GM12865 (cell line): Measurements from ENCODE around the gene NFATC2.

Experiments
- DNase-seq: peaks from one replicate; pipeline ENCODE4 v3.0.0; 2010; ENCODE audit warnings: low read depth
- H3K4me3 ChIP-seq: 2 replicates; pipeline ENCODE4 v1.5.1; 2011; ENCODE audit warnings: mild to moderate bottlenecking, low read depth, low read length, control low read depth
- CTCF ChIP-seq: IDR thresholded peaks from 2 replicates; pipeline ENCODE4 v1.5.1; 2011; ENCODE audit warnings: low read length, control low read depth, low read depth, inconsistent platforms; ENCODE audit not compliant: insufficient read depth; ENCODE audit errors: missing control alignments

Gene NFATC2

DNA sequence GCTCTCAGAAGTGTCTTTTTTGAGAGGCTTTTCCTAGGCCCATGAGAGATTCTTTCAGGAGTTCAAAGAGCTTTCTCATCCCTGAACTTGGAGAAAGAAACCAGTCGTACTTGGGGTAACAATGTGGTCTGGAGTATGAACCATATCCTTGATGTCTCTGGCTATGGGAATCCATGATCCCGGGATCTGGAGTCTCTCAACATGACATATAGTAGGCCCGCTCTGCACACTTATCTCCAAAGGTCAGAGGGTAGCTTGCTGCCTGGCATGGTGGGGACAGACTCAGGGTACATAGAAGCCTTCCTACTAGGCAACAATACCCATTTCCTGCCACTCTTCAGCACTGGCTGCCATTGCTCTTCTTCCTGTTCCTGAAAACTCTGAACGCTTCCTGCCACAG lies 42.2 kb upstream of the NFATC2 start:
- H3K4me3 ChIP-seq = no peak overlapping the region
- no peak for DNase-seq
- TF ChIP-seq CTCF = no peak

- no peak for TF ChIP-seq CTCF
- no peak overlapping the region for H3K4me3 ChIP-seq
- no peak for DNase-seq
Observed at GRCh38 chr20:51584116-51584515, 41.6 kb upstream of the NFATC2 start.

GRCh38 chr20:51583499-51583898 lies 41.0 kb upstream of the NFATC2 start:
- no peak overlapping the region for H3K4me3 ChIP-seq
- no peak for TF ChIP-seq CTCF
- DNase-seq = no peak

GRCh38 chr20:51583073-51583472 lies 40.6 kb upstream of the NFATC2 start:
- DNase-seq = no peak
- no peak for TF ChIP-seq CTCF
- no peak overlapping the region for H3K4me3 ChIP-seq

DNA sequence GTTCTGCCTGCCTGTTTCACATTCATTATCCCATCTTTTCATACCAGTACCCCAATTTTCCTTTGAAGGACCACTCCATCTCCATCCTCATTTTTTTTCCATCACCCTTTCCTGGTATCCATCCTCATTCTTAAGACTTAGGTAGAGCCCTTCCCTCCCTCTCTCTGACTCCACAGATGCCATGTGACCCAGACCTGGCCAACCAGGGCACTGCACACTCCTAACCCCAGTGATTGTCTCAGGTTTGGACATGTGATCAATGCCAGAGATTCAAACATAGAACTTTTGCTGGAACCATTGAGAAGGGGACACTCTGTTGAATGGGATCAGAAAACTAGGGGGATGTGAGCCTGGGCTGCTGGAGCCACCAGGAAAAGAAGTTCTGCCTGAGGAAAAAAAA lies 39.1 kb upstream of the NFATC2 start:
- DNase-seq = no peak
- H3K4me3 ChIP-seq = no peak overlapping the region
- no peak for TF ChIP-seq CTCF

DNA sequence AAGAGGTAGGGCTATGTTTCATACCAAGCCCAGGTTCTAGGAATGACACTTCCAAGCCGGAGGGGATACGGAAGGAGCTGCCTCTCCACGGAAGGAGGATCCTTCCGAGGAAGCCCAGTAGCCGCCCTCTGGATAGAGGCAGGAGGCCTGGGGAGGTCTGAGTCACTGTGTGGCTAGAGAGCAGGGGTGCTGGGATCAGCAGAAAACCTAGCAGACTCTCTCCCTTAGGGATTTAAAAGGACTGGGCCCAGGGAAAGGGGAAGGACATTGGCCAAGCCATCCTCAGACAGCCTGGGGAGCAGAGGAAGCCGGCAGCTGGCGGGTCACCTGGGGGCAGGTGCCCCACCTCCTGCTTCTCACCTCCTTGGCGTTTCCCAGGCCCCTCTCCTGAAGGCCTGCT lies 36.6 kb upstream of the NFATC2 start:
- no peak for DNase-seq
- no peak overlapping the region for H3K4me3 ChIP-seq
- no peak for TF ChIP-seq CTCF

DNA sequence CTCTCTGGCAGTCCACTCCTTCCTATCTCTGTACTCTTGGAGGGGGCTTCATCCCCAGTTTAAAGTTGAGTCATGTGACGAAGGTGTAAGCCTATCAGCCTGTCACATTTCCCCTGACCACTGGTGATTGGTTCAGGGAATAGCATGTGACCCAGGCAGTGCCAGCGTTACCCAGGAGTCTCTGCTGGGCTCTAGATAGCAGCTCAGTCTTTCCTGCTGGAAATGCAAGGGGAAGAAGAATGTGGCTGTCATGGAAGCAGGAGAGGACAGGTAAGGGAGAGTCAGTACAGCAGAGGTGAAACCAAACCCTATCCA lies 35.6 kb upstream of the NFATC2 start:
- H3K4me3 ChIP-seq = no peak overlapping the region
- no peak for DNase-seq

More for the DNA sequence above, 35.6 kb upstream of the NFATC2 start:
- TF ChIP-seq CTCF = no peak
